DND-41 (cell line): Measurements from ENCODE around the gene ZNF490.
"Not testable (repeated sequence)": the region's sequence is repeated elsewhere in the genome, so short reads cannot be mapped to it uniquely, and the experiment has no call there.

Experiments
- ATAC-seq: fragments of 200-7000 bp; cut with Tn5 transposase; 3 replicates; pipeline ENCODE4 v1.9.1; 2021; ENCODE audit warnings: low read depth; ENCODE audit not compliant: insufficient read depth
- DNase-seq: peaks from one replicate; pipeline ENCODE4 v3.0.0-alpha.2; 2020
- H2AFZ ChIP-seq: 2 replicates; pipeline ENCODE4 v1.6.0; 2012; ENCODE audit warnings: low read depth, low read length
- H3K27ac ChIP-seq: 2 replicates; pipeline ENCODE4 v1.5.1; 2012; ENCODE audit warnings: low read length, inconsistent platforms
- H3K27me3 ChIP-seq: fragments of 200-600 bp; sonication (generic); 2 replicates; pipeline ENCODE4 v1.6.0; 2012; ENCODE audit warnings: low read length, mild to moderate bottlenecking, inconsistent platforms; ENCODE audit not compliant: insufficient read depth, poor library complexity
- H3K36me3 ChIP-seq: 2 replicates; pipeline ENCODE4 v1.5.1; 2012; ENCODE audit warnings: low read length, inconsistent platforms; ENCODE audit not compliant: insufficient read depth
- H3K4me1 ChIP-seq: 2 replicates; pipeline ENCODE4 v1.5.1; 2012; ENCODE audit warnings: mild to moderate bottlenecking, low read length; ENCODE audit not compliant: insufficient read depth
- H3K4me2 ChIP-seq: 2 replicates; pipeline ENCODE4 v1.6.0; 2012; ENCODE audit warnings: mild to moderate bottlenecking, moderate library complexity, low read length, inconsistent platforms; ENCODE audit not compliant: insufficient read depth
- H3K4me3 ChIP-seq, 2 experiments: fragments of 200-600 bp in 1 of 2; shearing (Covaris generic) in 1 of 2; 2 replicates each; pipeline ENCODE4 v1.5.1; 2012 to 2016; ENCODE audit warnings: inconsistent platforms in 2 of 2, low read length in 2 of 2, mild to moderate bottlenecking in 2 of 2, low read depth in 1 of 2, moderate library complexity in 1 of 2
- H3K79me2 ChIP-seq: 2 replicates; pipeline ENCODE4 v1.6.0; 2012; ENCODE audit warnings: low read length, inconsistent platforms; ENCODE audit not compliant: insufficient read depth
- H3K9ac ChIP-seq: 2 replicates; pipeline ENCODE4 v1.6.0; 2012; ENCODE audit warnings: low read depth, mild to moderate bottlenecking, inconsistent platforms, low read length, moderate library complexity
- H3K9me3 ChIP-seq: 2 replicates; pipeline ENCODE4 v1.5.1; 2012; ENCODE audit warnings: low read length, moderate library complexity, mild to moderate bottlenecking, inconsistent platforms; ENCODE audit not compliant: insufficient read depth, severe bottlenecking
- H4K20me1 ChIP-seq: 2 replicates; pipeline ENCODE4 v1.6.0; 2012; ENCODE audit warnings: low read length; ENCODE audit not compliant: insufficient read depth
- EZH2 ChIP-seq: IDR thresholded peaks from 3 replicates; pipeline ENCODE4 v1.6.1; 2012; ENCODE audit warnings: borderline replicate concordance, low read depth, mild to moderate bottlenecking, moderate library complexity, low read length, inconsistent platforms; ENCODE audit not compliant: severe bottlenecking
- TF ChIP-seq, protein P1 (sequence below): IDR thresholded peaks from 2 replicates; pipeline ENCODE4 v1.5.1; 2012; ENCODE audit warnings: borderline replicate concordance, low read length, moderate library complexity, mild to moderate bottlenecking; ENCODE audit not compliant: poor library complexity, severe bottlenecking; ENCODE audit errors: extremely low read depth

The ZNF490 gene

GRCh38 chr19:12628040-12629022 lies 17.7 kb upstream of the ZNF490 start:
- H4K20me1 ChIP-seq = no peaks in the 10 kb centered on the region
- no peaks in the 10 kb centered on the region for H3K9me3 ChIP-seq
- no peak overlapping the region for H3K4me2 ChIP-seq
- no peaks in the 10 kb centered on the region for H3K4me1 ChIP-seq
- no peak overlapping the region for H3K27ac ChIP-seq
- no peak overlapping the region for H2AFZ ChIP-seq
- no peaks in the 10 kb centered on the region for H3K27me3 ChIP-seq
- ATAC-seq = no peak
- H3K79me2 ChIP-seq = no peaks in the 10 kb centered on the region
- peaks cover 58% of the 10 kb centered on the region for H3K36me3 ChIP-seq
- no peak overlapping the region for H3K9ac ChIP-seq
- DNase-seq = no peak
- TF ChIP-seq EZH2 = no peak
- TF ChIP-seq, protein P1, sequence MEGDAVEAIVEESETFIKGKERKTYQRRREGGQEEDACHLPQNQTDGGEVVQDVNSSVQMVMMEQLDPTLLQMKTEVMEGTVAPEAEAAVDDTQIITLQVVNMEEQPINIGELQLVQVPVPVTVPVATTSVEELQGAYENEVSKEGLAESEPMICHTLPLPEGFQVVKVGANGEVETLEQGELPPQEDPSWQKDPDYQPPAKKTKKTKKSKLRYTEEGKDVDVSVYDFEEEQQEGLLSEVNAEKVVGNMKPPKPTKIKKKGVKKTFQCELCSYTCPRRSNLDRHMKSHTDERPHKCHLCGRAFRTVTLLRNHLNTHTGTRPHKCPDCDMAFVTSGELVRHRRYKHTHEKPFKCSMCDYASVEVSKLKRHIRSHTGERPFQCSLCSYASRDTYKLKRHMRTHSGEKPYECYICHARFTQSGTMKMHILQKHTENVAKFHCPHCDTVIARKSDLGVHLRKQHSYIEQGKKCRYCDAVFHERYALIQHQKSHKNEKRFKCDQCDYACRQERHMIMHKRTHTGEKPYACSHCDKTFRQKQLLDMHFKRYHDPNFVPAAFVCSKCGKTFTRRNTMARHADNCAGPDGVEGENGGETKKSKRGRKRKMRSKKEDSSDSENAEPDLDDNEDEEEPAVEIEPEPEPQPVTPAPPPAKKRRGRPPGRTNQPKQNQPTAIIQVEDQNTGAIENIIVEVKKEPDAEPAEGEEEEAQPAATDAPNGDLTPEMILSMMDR = no peak
- H3K4me3 ChIP-seq = no peak overlapping the region

GRCh38 chr19:12626958-12627357 lies 16.3 kb upstream of the ZNF490 start:
- no peak overlapping the region for H3K4me3 ChIP-seq
- H4K20me1 ChIP-seq = no peaks in the 10 kb centered on the region
- TF ChIP-seq, protein P1 = no peak
- H3K9me3 ChIP-seq = no peaks in the 10 kb centered on the region
- no peak overlapping the region for H3K9ac ChIP-seq
- H3K4me2 ChIP-seq = no peak overlapping the region
- H2AFZ ChIP-seq = no peak overlapping the region
- ATAC-seq (no peak), DNase-seq (no peak)
- peaks cover 10% of the 10 kb centered on the region; the same call in 1 of the 2 replicates for H3K79me2 ChIP-seq
- H3K36me3 ChIP-seq = peaks cover 58% of the 10 kb centered on the region
- H3K27me3 ChIP-seq = no peaks in the 10 kb centered on the region
- no peak overlapping the region for H3K27ac ChIP-seq
- no peaks in the 10 kb centered on the region for H3K4me1 ChIP-seq

- Histone ChIP-seq H3K27me3 (no peaks in the 10 kb centered on the region), H3K36me3 (peaks cover 43% of the 10 kb centered on the region), H3K4me1 (no peaks in the 10 kb centered on the region), H3K79me2 (peaks cover 35% of the 10 kb centered on the region), H3K27ac (no peak overlapping the region), H3K9ac (no peak overlapping the region), H4K20me1 (no peaks in the 10 kb centered on the region; the same call in 1 of the 2 replicates), H3K4me2 (no peak overlapping the region), H3K9me3 (no peaks in the 10 kb centered on the region), H2AFZ (no peak overlapping the region), H3K4me3 (no peak overlapping the region)
- TF ChIP-seq, protein P1 = no peak
- TF ChIP-seq EZH2 = no peak
- ATAC-seq (no peak), DNase-seq (no peak)
Measured at GRCh38 chr19:12623361-12624031, 12.9 kb upstream of the ZNF490 start.

DNA sequence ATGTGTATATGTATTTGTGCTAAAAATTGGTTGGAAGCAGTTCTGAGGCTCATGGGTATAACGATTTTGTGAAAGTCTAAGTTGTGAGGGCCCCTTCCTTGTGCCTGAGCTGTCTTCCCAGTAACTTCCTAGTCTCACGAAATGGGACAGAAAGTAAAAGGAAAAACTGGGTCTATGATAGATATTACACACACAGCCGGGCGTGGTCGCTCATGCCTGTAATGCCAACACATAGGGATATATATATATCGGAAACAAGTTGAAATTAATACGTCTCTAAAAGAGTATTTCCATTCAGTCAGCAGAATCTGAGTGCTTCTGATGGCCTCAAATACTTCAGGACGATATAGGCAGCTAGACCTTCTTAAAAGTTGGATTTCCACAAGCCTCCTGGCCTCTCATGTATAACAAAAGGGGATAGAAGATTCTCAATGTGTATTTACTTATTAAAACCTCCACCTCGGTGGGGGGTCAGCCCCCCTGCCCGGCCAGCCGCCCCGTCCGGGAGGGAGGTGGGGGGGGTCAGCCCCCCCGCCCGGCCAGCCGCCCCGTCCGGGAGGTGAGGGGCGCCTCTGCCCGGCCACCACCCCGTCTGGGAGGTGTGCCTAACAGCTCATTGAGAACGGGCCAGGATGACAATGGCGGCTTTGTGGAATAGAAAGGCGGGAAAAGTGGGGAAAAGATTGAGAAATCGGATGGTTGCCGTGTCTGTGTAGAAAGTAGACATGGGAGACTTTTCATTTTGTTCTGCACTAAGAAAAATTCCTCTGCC lies 10.8 kb upstream of the ZNF490 start:
- H3K4me2 ChIP-seq, ATAC-seq, H2AFZ ChIP-seq, H3K9ac ChIP-seq, H3K4me3 ChIP-seq, DNase-seq, H4K20me1 ChIP-seq, H3K27me3 ChIP-seq, H3K4me1 ChIP-seq, H3K27ac ChIP-seq, H3K9me3 ChIP-seq: not testable (repeated sequence)
- H3K36me3 ChIP-seq = peaks cover 25% of the 10 kb centered on the region
- peaks cover 55% of the 10 kb centered on the region for H3K79me2 ChIP-seq
